CD4-positive, alpha-beta T cell treated with Interleukin-6 for 4 hours (primary cell): Measurements from ENCODE around the gene OMG.

Experiments
- DNase-seq: peaks from one replicate; pipeline ENCODE4 v3.0.0-alpha.2; 2020; ENCODE audit warnings: mixed read lengths

The OMG gene

GRCh38 chr17:31254654-31255053, 42.4 kb downstream of the OMG start:
- DNase-seq = no peak

GRCh38 chr17:31252741-31253140, 44.3 kb downstream of the OMG start:
- DNase-seq = no peak

- DNase-seq = no peak
Measured at GRCh38 chr17:31251970-31252328, 45.1 kb downstream of the OMG start.

GRCh38 chr17:31251105-31251969, 45.7 kb downstream of the OMG start:
- no peak for DNase-seq

GRCh38 chr17:31250229-31250628, 46.8 kb downstream of the OMG start:
- DNase-seq = no peak

GRCh38 chr17:31249835-31250141, 47.3 kb downstream of the OMG start:
- DNase-seq = no peak

- no peak for DNase-seq
Measured at GRCh38 chr17:31248986-31249834, 47.8 kb downstream of the OMG start.
